Esophagus mucosa (tissue), 1 donor: Measurements from ENCODE around the gene ARHGAP40. TPM values are rescaled to one million over a fixed set of nuclear protein-coding genes. Genes with fewer than 3 reads are reported as not detected.

Experiments
- ATAC-seq: fragments of 200-7000 bp; cut with Tn5 transposase; one replicate; pipeline ENCODE4 v1.9.1; 2020
- total RNA-seq: library from RNA; stranded (reverse); gene quantifications from one replicate; pipeline ENCODE4 v1.2.4, GENCODE V29; 2023
- donor health status: DM: yes; HTN: yes; CAD: no.

Gene ARHGAP40
- 10.3 TPM for total RNA-seq

- peak; percentile 91 for ATAC-seq
Observed at GRCh38 chr20:38601216-38602184, at the start of gene ARHGAP40. ARHGAP40 (plus strand) TSS chr20:38601809.

- no peak for ATAC-seq
Observed at GRCh38 chr20:38554986-38555385, 46.6 kb upstream of the ARHGAP40 start.

DNA sequence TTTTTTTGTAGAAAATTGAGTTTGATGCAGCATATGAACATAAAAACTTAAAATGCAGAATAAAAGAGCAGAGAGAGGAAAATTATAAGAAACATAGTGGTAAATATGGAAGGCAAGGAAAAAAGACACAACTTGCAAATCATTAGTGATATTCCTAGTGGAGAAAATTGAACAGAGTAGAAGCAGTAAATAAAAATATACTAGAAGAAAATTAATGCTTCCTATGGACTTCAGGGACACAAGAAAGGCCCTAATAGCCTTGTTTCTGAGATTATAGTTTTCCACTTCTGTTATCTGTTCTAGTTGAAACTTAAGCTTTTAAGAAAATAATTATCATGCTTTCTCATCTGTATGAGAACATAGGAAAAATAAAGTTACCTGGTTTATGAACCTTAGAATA, 46.2 kb upstream of the ARHGAP40 start:
- no peak for ATAC-seq

DNA sequence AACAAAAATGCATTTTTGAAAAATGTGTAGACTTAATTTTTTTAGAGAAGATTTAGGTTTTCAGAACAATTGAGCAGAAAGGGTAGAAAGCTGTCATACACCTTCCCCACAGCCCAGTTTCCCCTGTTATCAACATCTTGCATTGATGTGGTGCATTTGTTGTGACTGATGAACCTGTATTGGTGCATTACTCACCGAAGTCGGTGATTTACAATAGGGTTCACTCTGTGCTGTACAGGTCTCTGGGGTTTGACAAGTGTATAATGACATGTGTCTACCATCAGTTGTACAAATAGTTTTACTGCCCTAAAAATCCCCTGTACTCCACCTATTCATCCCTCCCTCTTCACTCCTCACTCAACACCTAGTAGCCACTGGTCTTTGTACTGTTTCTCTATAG, 44.4 kb upstream of the ARHGAP40 start:
- no peak for ATAC-seq

DNA sequence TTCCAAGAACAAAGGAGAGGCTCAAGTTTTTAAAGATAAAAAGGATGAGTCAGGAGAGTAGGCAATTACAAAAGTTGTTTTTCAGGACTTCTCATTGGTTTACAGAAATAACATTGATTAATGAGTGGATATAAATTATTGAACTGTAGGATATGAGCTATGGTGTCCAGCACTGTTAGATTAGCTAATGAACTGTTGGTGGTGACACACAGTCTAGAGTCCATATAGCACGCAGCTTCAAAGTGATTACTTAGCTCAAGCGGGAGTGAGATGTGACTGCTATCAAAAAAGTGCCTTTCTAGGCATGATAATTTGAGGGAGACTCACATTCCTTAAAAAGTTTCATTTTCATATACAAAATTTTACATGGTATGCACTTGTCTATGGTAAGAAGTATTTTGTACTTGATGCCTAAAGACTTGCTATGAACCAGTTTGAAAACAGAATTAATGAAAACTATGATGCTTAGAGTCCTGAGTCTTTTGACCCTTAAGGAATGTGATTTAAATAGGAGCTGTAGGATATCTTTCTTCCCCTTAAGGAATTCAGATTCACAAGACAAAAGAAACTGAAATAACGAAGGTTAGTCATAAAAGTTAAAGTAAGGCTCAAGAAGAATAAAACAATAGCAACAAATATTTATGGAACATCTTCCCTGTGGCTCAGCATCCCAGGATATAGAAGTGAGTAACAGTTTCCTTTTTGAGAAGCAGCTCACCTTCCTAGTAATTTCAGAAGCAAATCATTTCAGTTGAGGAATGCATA, 42.8 kb upstream of the ARHGAP40 start:
- no peak for ATAC-seq

GRCh38 chr20:38559764-38560163, 41.8 kb upstream of the ARHGAP40 start:
- ATAC-seq, result no peak

DNA sequence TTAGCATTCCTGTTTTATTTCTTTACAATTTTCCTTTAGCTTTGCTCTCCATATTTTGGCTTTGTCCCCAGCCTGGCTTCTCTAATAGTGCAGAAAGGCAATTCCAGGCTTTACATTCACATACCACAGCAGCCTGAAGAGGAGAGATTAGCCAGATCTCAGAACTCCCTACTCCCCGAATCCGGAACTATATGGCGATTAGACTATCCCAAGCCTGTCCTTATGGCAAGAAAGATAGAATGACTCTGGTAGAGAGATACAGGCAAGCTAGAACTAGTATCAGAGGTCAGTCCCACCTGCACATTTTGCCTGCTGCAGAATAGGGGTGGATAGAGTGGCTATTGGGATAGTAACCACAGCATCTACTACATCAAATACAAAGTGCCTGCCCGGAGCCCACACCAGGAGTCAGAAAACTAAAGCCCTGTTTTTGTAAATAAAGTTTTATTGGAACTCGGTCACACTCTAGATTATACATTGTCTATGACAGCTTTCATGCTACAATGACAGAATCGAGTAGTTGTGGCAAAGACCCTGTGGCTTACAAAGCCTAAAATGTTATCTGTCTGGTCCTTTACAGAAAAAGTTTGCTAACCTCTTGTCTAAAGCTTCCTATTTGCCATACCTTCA, 37.7 kb upstream of the ARHGAP40 start:
- ATAC-seq, result no peak

- no peak for ATAC-seq
Observed at GRCh38 chr20:38564680-38565079, 36.9 kb upstream of the ARHGAP40 start.

DNA sequence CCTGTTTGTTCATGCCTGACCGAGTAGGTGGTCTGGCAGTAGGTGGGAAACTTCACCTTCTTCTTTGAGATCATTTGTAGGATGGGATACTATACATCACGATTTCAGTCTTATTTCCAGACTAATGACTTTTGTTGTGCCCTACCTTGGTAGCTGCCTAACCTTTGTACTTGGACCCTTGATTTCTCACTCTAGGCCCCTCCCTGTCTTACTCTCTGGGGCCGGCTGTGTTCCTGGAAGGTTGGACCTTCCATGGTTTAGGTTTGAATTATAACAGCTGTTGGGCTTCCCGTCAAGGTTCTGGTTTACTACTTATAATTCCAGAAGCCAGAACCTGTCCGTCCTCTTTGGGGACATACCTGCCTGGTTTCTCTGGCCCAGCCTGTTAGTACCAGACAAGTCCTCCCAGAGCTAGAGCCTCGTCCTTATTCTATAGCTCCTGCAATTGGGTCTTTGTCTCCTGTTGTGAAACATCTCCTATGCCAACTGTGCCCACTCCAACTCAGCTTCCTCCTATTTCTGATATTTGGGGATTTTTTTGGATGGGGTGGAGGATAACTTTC, 35.5 kb upstream of the ARHGAP40 start:
- peak; percentile 77 for ATAC-seq

DNA sequence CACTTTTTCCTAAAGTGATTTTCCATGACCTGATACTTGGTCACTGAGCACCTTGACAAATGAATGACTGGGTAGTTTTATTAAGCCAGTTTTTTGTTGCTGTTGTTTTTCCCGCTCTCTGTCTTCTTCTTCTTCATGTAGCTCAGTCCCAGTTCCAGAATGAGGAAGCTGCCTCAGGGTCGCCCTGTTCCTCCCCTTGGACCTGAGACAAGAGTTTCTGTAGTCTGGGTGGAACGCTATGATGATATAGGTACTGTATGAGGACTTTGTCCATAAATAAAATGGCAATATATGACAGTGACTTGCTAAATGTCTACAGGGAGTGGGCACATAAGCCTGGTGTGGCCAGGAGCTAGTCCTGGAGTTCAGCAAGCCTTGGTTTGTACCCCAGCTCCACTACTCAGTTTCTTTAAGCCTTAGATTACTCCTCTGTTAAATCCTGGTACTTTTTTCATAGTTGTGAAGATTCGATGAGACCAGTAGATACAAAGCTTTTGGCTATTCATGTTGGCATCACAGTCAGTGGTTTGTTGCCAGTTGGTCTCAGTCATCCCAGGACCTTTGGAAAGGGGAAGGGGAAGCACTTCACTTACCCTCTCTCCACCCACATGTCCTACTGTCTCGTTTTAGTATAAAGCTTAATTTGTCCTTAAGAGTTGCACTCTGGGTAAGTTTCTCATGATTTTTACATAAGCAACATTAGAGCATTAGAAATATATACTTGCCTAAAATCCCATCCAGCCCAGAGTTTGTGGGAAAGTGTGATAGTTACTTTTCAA, 31.7 kb upstream of the ARHGAP40 start:
- ATAC-seq, result no peak

- ATAC-seq, result no peak
Observed at GRCh38 chr20:38573413-38573812, 28.2 kb upstream of the ARHGAP40 start.

- no peak for ATAC-seq
Observed at GRCh38 chr20:38579219-38579910, 22.2 kb upstream of the ARHGAP40 start.

- no peak for ATAC-seq
Observed at GRCh38 chr20:38579921-38580320, 21.7 kb upstream of the ARHGAP40 start.

GRCh38 chr20:38581013-38581412, 20.6 kb upstream of the ARHGAP40 start, which contains the start of gene ADIG:
ADIG (plus strand) TSS chr20:38581197; CDS start chr20:38581251, 54 bp downstream.
- peak; percentile 89 for ATAC-seq

- no peak for ATAC-seq
Observed at GRCh38 chr20:38581830-38582358, 19.7 kb upstream of the ARHGAP40 start.

DNA sequence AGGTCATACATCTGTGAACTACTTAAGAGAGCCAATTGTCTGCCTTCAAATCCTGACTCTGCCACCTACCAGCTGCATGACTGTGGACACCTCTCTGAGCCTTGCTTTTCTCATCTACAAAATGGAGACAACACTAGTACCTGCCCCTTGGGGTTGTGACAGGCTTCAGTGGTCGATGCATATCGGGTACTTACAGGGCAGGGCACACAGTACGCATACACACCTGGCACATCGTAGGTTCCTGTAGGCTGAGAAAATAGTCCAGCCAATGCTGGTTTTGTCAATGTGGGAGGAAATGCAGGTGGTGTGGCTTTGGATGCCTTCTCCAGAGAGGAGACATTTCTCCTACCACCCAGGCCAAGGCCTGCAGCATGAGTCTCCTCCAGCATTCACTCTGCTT, 18.3 kb upstream of the ARHGAP40 start:
- no peak for ATAC-seq

DNA sequence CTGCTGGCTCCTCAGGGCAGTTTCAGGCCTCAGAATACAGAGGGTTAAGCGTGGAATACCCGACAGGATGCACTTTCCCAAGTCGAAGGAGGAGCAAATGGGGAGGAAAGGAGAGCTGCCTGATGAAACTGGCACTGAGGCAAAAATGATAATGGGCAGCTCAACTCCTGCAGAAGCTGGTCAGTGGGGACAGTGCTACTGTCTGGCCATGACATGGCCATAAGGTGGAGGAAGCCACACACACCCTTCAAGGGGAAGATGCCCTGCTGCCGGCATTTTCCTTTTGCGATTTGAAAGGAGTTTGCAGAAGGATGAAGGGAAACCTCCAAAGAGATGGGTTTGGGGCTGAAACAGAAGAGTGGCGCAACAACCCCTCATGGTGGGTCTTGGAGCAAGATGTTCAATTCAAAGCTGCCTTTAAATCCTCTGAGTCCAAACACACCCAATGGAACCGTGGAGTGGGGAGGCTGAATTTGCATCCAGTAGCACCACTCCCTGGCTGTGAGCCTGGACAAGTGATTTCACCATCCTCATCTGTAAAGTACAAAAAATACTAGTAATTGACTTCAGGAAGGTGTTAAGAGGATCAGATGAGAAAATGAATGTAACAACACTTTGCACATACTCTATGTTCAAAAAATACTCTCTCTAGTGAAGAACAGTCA, 17.4 kb upstream of the ARHGAP40 start:
- ATAC-seq, result no peak

- ATAC-seq, result no peak
Observed at GRCh38 chr20:38585404-38586180, 16.0 kb upstream of the ARHGAP40 start.

- ATAC-seq, result no peak
Observed at GRCh38 chr20:38586181-38586525, 15.5 kb upstream of the ARHGAP40 start.

DNA sequence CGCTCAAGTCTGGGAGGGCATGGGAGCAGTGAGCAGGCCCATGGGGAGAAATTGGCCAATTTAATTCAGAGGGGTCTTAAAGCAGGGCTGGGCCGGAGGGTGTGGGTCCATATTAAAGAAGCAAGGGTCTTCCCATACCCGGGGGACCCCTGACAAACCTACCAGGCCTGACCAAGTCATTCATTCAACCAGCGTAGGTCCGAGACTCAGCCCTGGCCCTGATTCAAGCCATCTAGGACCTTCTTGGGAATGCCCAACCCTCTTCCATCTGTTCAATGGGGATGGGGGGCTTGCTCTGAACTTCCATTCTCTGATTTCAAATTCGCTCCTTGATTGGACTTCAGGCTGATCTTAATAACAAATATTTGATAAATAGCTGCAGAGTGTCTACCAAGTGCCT, 13.3 kb upstream of the ARHGAP40 start:
- no peak for ATAC-seq
